Ishikawa (cell line): ENCODE data around the gene CGB7.

Experiments used
- CREB1 ChIP-seq: IDR thresholded peaks from 2 replicates; pipeline ENCODE4 v1.6.1; 2012; ENCODE audit warnings: low read depth
- EGR1 ChIP-seq: IDR thresholded peaks from 2 replicates; pipeline ENCODE4 v1.6.1; 2012
- EP300 ChIP-seq: IDR thresholded peaks from 2 replicates; pipeline ENCODE4 v1.6.1; 2012; ENCODE audit warnings: borderline replicate concordance
- NFIC ChIP-seq: IDR thresholded peaks from 2 replicates; pipeline ENCODE4 v1.6.1; 2012
- RAD21 ChIP-seq: IDR thresholded peaks from 2 replicates; pipeline ENCODE4 v1.6.1; 2012; ENCODE audit warnings: low read depth
- TAF1 ChIP-seq: IDR thresholded peaks from 2 replicates; pipeline ENCODE4 v1.6.1; 2012; ENCODE audit warnings: low read depth, mild to moderate bottlenecking
- TCF12 ChIP-seq: IDR thresholded peaks from 2 replicates; pipeline ENCODE4 v1.6.1; 2012; ENCODE audit warnings: low read depth

- TF ChIP-seq RAD21, result no peak
- no peak for TF ChIP-seq TAF1
- TF ChIP-seq NFIC, result no peak
- TF ChIP-seq TCF12, result no peak
- TF ChIP-seq EGR1, result no peak
- TF ChIP-seq EP300, result no peak
- no peak for TF ChIP-seq CREB1
Measured at GRCh38 chr19:49009828-49010227, 47.7 kb downstream of the CGB7 start.
